22Rv1 (cell line): Measurements from ENCODE around the gene NDRG3.

Experiments
- H3K27ac ChIP-seq: fragments of 450-650 bp; 2 replicates; pipeline ENCODE4 v1.5.1; 2017
- ZFX ChIP-seq: fragments of 450-650 bp; IDR thresholded peaks from 2 replicates; pipeline ENCODE4 v1.6.1; 2017; ENCODE audit warnings: antibody characterized with exemption, borderline replicate concordance
- TF ChIP-seq, protein P1 (sequence below): fragments of 450-650 bp; IDR thresholded peaks from 2 replicates; pipeline ENCODE4 v1.5.1; 2017; ENCODE audit warnings: mild to moderate bottlenecking

Gene NDRG3

GRCh38 chr20:36632147-36632486 lies 113.8 kb downstream of the NDRG3 start:
- no peak overlapping the region for H3K27ac ChIP-seq
- TF ChIP-seq, protein P1, sequence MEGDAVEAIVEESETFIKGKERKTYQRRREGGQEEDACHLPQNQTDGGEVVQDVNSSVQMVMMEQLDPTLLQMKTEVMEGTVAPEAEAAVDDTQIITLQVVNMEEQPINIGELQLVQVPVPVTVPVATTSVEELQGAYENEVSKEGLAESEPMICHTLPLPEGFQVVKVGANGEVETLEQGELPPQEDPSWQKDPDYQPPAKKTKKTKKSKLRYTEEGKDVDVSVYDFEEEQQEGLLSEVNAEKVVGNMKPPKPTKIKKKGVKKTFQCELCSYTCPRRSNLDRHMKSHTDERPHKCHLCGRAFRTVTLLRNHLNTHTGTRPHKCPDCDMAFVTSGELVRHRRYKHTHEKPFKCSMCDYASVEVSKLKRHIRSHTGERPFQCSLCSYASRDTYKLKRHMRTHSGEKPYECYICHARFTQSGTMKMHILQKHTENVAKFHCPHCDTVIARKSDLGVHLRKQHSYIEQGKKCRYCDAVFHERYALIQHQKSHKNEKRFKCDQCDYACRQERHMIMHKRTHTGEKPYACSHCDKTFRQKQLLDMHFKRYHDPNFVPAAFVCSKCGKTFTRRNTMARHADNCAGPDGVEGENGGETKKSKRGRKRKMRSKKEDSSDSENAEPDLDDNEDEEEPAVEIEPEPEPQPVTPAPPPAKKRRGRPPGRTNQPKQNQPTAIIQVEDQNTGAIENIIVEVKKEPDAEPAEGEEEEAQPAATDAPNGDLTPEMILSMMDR = no peak
- no peak for TF ChIP-seq ZFX

GRCh38 chr20:36631646-36632045 lies 114.2 kb downstream of the NDRG3 start:
- TF ChIP-seq, protein P1 = no peak
- TF ChIP-seq ZFX = no peak
- H3K27ac ChIP-seq = no peak overlapping the region

DNA sequence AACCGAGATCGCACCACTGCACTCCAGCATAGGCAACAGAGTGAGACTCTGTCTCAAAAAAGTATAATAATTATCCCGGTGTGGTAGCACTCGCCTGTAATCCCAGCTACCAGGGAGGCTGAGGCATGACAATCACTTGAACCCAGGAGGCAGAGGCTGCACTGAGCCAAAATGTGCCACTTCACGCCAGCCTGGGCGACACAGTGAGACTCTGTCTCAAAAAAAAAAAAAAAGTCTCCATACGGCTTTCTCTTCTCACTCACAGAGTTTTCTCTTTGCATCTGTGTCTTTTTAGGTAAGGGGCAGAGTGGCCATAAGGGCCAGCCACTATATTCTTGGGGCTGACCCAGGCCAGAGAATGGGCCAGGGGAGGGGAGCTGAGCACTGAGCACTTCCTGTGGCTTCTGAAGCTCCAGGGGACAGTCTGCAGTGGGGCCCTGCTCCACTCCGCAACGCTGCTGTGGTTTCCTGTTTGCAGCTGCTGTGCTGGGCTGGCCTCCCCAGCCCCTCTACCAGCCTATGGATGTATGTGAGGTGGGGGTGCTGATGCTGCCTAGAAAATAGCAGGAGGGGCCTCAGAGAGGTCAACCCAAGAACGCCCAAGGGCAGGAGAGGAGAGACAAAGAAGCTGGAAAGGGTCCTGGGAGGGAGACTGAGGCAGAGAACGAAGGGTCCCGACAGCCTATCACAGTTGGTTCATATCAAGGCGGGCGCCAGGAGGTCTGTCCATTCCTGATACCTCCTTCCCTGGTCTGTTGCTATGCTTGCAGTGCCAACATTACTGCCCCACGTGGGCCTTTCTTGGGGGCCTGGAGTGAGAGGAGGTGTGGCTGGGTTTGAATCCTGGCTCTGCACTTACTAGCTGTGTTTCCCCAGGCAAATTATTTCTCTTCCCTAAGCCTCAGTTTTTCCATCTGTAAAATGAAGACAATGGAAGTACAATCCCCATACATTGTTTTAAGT lies 115.9 kb downstream of the NDRG3 start:
- H3K27ac ChIP-seq = no peak overlapping the region
- TF ChIP-seq ZFX = no peak
- TF ChIP-seq, protein P1 = no peak

DNA sequence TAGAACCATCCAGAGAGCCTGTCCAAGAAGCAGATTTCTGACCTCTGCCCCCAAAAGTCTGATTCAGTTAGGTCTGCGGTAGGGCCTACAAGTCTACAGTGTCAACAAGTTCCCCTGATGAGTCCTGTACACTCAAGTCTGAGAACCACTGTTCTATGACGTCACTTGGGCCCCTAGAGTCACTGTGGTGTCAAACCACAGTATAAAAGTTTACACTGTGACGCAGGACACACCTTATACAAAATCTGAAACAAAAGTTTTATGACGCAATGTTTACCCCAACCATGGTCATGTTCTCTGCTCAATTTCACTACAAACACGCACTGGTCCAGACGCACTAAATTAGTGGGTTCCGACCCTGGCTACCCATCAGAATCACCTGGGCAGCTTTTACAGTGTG lies 117.8 kb downstream of the NDRG3 start:
- TF ChIP-seq, protein P1 = no peak
- TF ChIP-seq ZFX = no peak
- no peak overlapping the region for H3K27ac ChIP-seq

DNA sequence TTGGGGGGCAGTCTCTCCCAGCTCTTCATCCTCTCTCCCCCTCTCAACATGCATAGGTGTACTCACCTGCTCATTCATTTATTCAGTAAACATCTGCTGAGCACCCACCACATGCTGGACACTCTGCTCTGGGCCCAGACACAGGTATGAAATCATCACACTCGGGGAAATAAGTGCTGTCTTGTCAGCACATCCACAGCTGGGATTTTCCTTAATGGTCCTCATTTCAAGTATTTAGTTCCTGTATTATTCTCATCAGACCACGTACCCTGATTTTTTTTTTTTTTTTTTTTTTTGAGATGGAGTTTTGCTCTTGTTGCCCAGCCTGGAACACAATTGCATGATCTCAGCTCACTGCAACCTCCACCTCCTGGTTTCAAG lies 121.0 kb downstream of the NDRG3 start:
- TF ChIP-seq ZFX = no peak
- TF ChIP-seq, protein P1 = no peak
- peak overlapping the region; percentile 60 for H3K27ac ChIP-seq

DNA sequence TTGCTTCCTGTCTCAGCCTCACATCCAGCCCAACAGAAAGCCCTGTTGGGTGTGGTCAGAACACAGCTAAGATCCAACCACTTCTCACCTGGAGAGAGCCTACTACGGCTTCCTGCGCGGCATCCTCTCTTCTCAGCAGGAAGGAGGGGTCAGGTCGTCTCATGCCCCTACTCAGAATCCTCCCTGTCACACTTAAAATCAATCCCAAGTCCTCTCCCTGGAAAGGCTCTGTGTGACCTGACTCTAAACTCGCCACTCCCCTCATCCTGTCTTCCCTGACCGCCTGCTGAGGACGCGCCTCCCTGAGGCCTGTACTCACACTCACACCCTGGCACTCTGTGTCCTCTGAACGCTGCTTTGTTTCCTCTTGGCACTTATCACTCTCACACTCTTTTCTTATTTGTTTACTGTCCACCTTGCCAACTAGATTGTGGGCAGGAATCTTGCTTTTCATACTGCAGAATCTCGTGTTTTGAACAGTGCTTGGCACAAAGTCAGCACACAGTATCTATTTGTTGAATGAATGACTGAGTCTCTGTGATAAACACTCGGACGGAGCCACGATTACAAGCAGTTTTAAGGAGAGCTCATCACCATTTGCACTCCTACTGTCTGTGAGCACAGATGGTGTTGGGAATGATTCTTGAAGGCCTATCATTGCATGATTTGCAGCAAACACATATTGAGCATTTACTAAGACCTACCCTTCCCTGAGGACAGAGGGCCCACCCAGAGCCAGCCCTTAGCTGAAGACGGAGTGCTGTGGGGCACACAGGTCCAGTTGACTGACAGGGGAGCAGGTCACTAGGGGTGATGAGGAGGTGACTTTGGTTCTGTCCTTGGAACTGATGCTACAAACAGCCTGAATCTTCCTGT lies 121.6 kb downstream of the NDRG3 start:
- no peak for TF ChIP-seq ZFX
- TF ChIP-seq, protein P1 = peak; percentile 42; the same call in 1 of the 2 replicates
- H3K27ac ChIP-seq = peak overlapping the region; percentile 60
